HG03045 (cell line): ENCODE measurements around the gene DYSF.

Experiments
- ATAC-seq: cut with Tn5 transposase; IDR thresholded peaks from one replicate; pipeline ENCODE4 v1.9.1; 2021; ENCODE audit warnings: mild to moderate bottlenecking, moderate library complexity; ENCODE audit not compliant: unreplicated experiment

The DYSF gene

GRCh38 chr2:71610671-71611070 is 157.3 kb downstream of the DYSF start:
- no peak for ATAC-seq

GRCh38 chr2:71611247-71611646 is 157.9 kb downstream of the DYSF start:
- ATAC-seq = no peak

GRCh38 chr2:71611781-71612527 is 158.6 kb downstream of the DYSF start:
- ATAC-seq = no peak

GRCh38 chr2:71612581-71613402 is 159.4 kb downstream of the DYSF start:
- ATAC-seq = no peak

- ATAC-seq = no peak
Measured at GRCh38 chr2:71613403-71613952, 160.1 kb downstream of the DYSF start.

GRCh38 chr2:71613953-71614925 is 160.9 kb downstream of the DYSF start:
- ATAC-seq = no peak

GRCh38 chr2:71614976-71615766 is 161.8 kb downstream of the DYSF start:
- ATAC-seq = no peak

GRCh38 chr2:71615767-71616730 is 162.7 kb downstream of the DYSF start:
- no peak for ATAC-seq

GRCh38 chr2:71617266-71617665 is 163.9 kb downstream of the DYSF start:
- ATAC-seq = no peak

GRCh38 chr2:71618327-71619113 is 165.2 kb downstream of the DYSF start:
- no peak for ATAC-seq

- ATAC-seq = no peak
Measured at GRCh38 chr2:71619230-71619741, 165.9 kb downstream of the DYSF start.

- ATAC-seq = no peak
Measured at GRCh38 chr2:71620116-71620515, 166.8 kb downstream of the DYSF start.

- ATAC-seq = no peak
Measured at GRCh38 chr2:71620851-71621251, 167.5 kb downstream of the DYSF start.

GRCh38 chr2:71629273-71629672 is 175.9 kb downstream of the DYSF start:
- ATAC-seq = no peak

- no peak for ATAC-seq
Measured at GRCh38 chr2:71629771-71630453, 176.6 kb downstream of the DYSF start.

GRCh38 chr2:71630454-71631328 is 177.3 kb downstream of the DYSF start:
- no peak for ATAC-seq
